Parathyroid adenoma (tissue), 2 donors: Measurements from ENCODE around the gene GMEB1.
"Not testable (repeated sequence)": the region's sequence is repeated elsewhere in the genome, so short reads cannot be mapped to it uniquely, and the experiment has no call there.

ENCODE experiments used
- H2AFZ ChIP-seq: fragments of 300-600 bp; sonication (generic); one replicate; pipeline ENCODE4 v1.7.0; 2017; ENCODE audit warnings: antibody characterized with exemption, mild to moderate bottlenecking
- H3K27ac ChIP-seq: fragments of 300-600 bp; sonication (generic); one replicate; pipeline ENCODE4 v1.7.0; 2017
- H3K27me3 ChIP-seq: fragments of 300-600 bp; sonication (generic); one replicate; pipeline ENCODE4 v1.7.0; 2017; ENCODE audit warnings: low read length; ENCODE audit not compliant: control insufficient read depth, insufficient read depth
- H3K36me3 ChIP-seq: fragments of 300-600 bp; sonication (generic); one replicate; pipeline ENCODE4 v1.7.0; 2017; ENCODE audit warnings: low read length; ENCODE audit not compliant: control insufficient read depth, insufficient read depth
- H3K4me1 ChIP-seq: fragments of 300-600 bp; sonication (generic); one replicate; pipeline ENCODE4 v1.7.0; 2017; ENCODE audit warnings: control low read depth
- H3K4me2 ChIP-seq: fragments of 300-600 bp; sonication (generic); one replicate; pipeline ENCODE4 v1.7.0; 2017; ENCODE audit warnings: low read length
- H3K4me3 ChIP-seq: fragments of 300-600 bp; sonication (generic); one replicate; pipeline ENCODE4 v1.7.0; 2017; ENCODE audit warnings: low read depth, low read length
- H3K79me2 ChIP-seq: fragments of 300-600 bp; sonication (generic); one replicate; pipeline ENCODE4 v1.7.0; 2017; ENCODE audit warnings: control low read depth
- H3K9ac ChIP-seq: fragments of 300-600 bp; sonication (generic); one replicate; pipeline ENCODE4 v1.7.0; 2017; ENCODE audit warnings: mild to moderate bottlenecking
- H3K9me3 ChIP-seq: fragments of 300-600 bp; sonication (generic); one replicate; pipeline ENCODE4 v1.7.0; 2017; ENCODE audit warnings: low read length; ENCODE audit not compliant: control insufficient read depth
- CTCF ChIP-seq: fragments of 300-600 bp; sonication (generic); IDR thresholded peaks from one replicate; pipeline ENCODE4 v1.7.0; 2017; ENCODE audit warnings: antibody characterized with exemption, mild to moderate bottlenecking
- donor health status: primary hyperparathyroidism.

The GMEB1 gene

GRCh38 chr1:28671254-28671780 lies 2.7 kb downstream of the GMEB1 start:
- peaks cover 2% of the 10 kb centered on the region for H3K79me2 ChIP-seq
- H3K9me3 ChIP-seq: no peaks in the 10 kb centered on the region
- H3K4me3 ChIP-seq: no peak overlapping the region
- H3K4me2 ChIP-seq: no peak overlapping the region
- no peak overlapping the region for H3K27ac ChIP-seq
- H3K27me3 ChIP-seq: no peaks in the 10 kb centered on the region
- H3K9ac ChIP-seq: no peak overlapping the region
- no peak for TF ChIP-seq CTCF
- no peaks in the 10 kb centered on the region for H3K4me1 ChIP-seq
- no peaks in the 10 kb centered on the region for H3K36me3 ChIP-seq
- H2AFZ ChIP-seq: no peak overlapping the region

GRCh38 chr1:28672971-28673370 lies 4.4 kb downstream of the GMEB1 start:
- not testable (repeated sequence) for H3K4me1 ChIP-seq, H3K79me2 ChIP-seq, H3K9ac ChIP-seq, H3K4me2 ChIP-seq, H3K4me3 ChIP-seq, H3K27ac ChIP-seq, H3K9me3 ChIP-seq, H3K27me3 ChIP-seq, H2AFZ ChIP-seq, H3K36me3 ChIP-seq

- TF ChIP-seq CTCF: no peak
- H3K27me3 ChIP-seq: no peaks in the 10 kb centered on the region
- H3K9me3 ChIP-seq: no peaks in the 10 kb centered on the region
- H3K4me2 ChIP-seq: peak overlapping the region; percentile 14
- no peak overlapping the region for H2AFZ ChIP-seq
- H3K79me2 ChIP-seq: no peaks in the 10 kb centered on the region
- H3K4me3 ChIP-seq: peak overlapping the region; percentile 40
- H3K36me3 ChIP-seq: no peaks in the 10 kb centered on the region
- H3K4me1 ChIP-seq: no peaks in the 10 kb centered on the region
- H3K27ac ChIP-seq: no peak overlapping the region
- no peak overlapping the region for H3K9ac ChIP-seq
Observed at GRCh38 chr1:28675924-28676257, 7.3 kb downstream of the GMEB1 start.

- H3K27me3 ChIP-seq: no peaks in the 10 kb centered on the region
- H3K4me2 ChIP-seq: no peak overlapping the region
- no peaks in the 10 kb centered on the region for H3K79me2 ChIP-seq
- no peaks in the 10 kb centered on the region for H3K36me3 ChIP-seq
- H3K4me1 ChIP-seq: no peaks in the 10 kb centered on the region
- no peak overlapping the region for H3K4me3 ChIP-seq
- H2AFZ ChIP-seq: no peak overlapping the region
- H3K9me3 ChIP-seq: no peaks in the 10 kb centered on the region
- H3K9ac ChIP-seq: no peak overlapping the region
- no peak overlapping the region for H3K27ac ChIP-seq
- TF ChIP-seq CTCF: no peak
Observed at GRCh38 chr1:28680151-28680550, 11.6 kb downstream of the GMEB1 start.

GRCh38 chr1:28682840-28683239 lies 14.3 kb downstream of the GMEB1 start:
- Histone ChIP-seq H3K27ac (no peak overlapping the region), H3K4me2 (no peak overlapping the region), H3K27me3 (no peaks in the 10 kb centered on the region), H3K4me1 (no peaks in the 10 kb centered on the region), H3K36me3 (no peaks in the 10 kb centered on the region), H3K79me2 (no peaks in the 10 kb centered on the region), H3K4me3 (no peak overlapping the region), H2AFZ (no peak overlapping the region), H3K9me3 (no peaks in the 10 kb centered on the region), H3K9ac (no peak overlapping the region)
- TF ChIP-seq CTCF: no peak
